PC-9 (cell line): Measurements from ENCODE around the gene TBC1D8. TPM values are rescaled to one million over a fixed set of nuclear protein-coding genes. Genes with fewer than 3 reads are reported as not detected.
A peak's percentile ranks its signal among the peaks of the same experiment; 100 is the strongest.

Experiments used
- BruUV-seq: library from RNA; stranded (reverse); fragments of 400-500 nt; replicated peaks from 2 replicates; lab custom pipeline; 2021; lab: Mats Ljungman, UMichigan
- CTCF ChIA-PET: fragments of 300-600 bp; sonication (Branson Sonifier 250); formaldehyde crosslinking; loops from one replicate; lab custom pipeline; 2022; ENCODE audit warnings: antibody characterized with exemption; lab: Charles Lee
- POLR2A ChIA-PET: fragments of 300-600 bp; sonication (Branson Sonifier 250); formaldehyde crosslinking; loops from one replicate; lab custom pipeline; 2022; ENCODE audit warnings: antibody characterized with exemption; ENCODE audit not compliant: unreplicated experiment; lab: Charles Lee
- DNase-seq, 2 experiments: peaks; one replicate each; pipeline versions ENCODE4 v3.0.0 to v3.0.0-alpha.2; 2015 to 2022; ENCODE audit warnings: mixed read lengths in 1 of 2
- H2AFZ ChIP-seq: fragments of 200-600 bp; sonication (generic); 2 replicates; pipeline ENCODE4 v1.8.1; 2017; ENCODE audit warnings: antibody characterized with exemption
- H3F3A ChIP-seq: fragments of 200-600 bp; sonication (generic); 2 replicates; pipeline ENCODE4 v1.8.1; 2017; ENCODE audit warnings: antibody characterized with exemption, mild to moderate bottlenecking, low read depth; ENCODE audit not compliant: insufficient read depth
- H3K27ac ChIP-seq: fragments of 200-600 bp; sonication (generic); 2 replicates; pipeline ENCODE4 v1.6.1; 2016; ENCODE audit warnings: mixed run types
- H3K27me3 ChIP-seq: fragments of 200-600 bp; sonication (generic); 2 replicates; pipeline ENCODE4 v1.6.1; 2016; ENCODE audit warnings: low read depth, mixed run types; ENCODE audit not compliant: insufficient read depth
- H3K36me3 ChIP-seq: fragments of 200-600 bp; sonication (generic); 2 replicates; pipeline ENCODE4 v1.6.1; 2016; ENCODE audit warnings: low read depth, mixed run types
- H3K4me1 ChIP-seq: fragments of 200-600 bp; sonication (generic); replicated peaks from 2 replicates; pipeline ENCODE4 v1.6.1; 2016; ENCODE audit warnings: mixed run types; ENCODE audit not compliant: insufficient read depth
- H3K4me2 ChIP-seq: fragments of 200-600 bp; sonication (generic); 2 replicates; pipeline ENCODE4 v1.6.1; 2017; ENCODE audit warnings: mixed run types
- H3K4me3 ChIP-seq: fragments of 200-600 bp; sonication (generic); 2 replicates; pipeline ENCODE4 v1.6.1; 2016; ENCODE audit warnings: mixed run types
- H3K79me2 ChIP-seq: fragments of 200-600 bp; sonication (generic); 2 replicates; pipeline ENCODE4 v1.6.1; 2017; ENCODE audit warnings: low read depth, mixed run types
- H3K9me2 ChIP-seq: fragments of 200-600 bp; sonication (generic); 2 replicates; pipeline ENCODE4 v1.8.1; 2017; ENCODE audit warnings: mild to moderate bottlenecking; ENCODE audit not compliant: insufficient read depth
- H3K9me3 ChIP-seq: fragments of 200-600 bp; sonication (generic); 2 replicates; pipeline ENCODE4 v1.8.1; 2016; ENCODE audit warnings: low read depth; ENCODE audit not compliant: insufficient read depth
- H4K20me1 ChIP-seq: fragments of 200-600 bp; sonication (generic); 2 replicates; pipeline ENCODE4 v1.8.1; 2017; ENCODE audit not compliant: insufficient read depth
- EZH2 ChIP-seq: fragments of 200-600 bp; sonication (generic); IDR thresholded peaks from 2 replicates; pipeline ENCODE4 v1.8.0; 2017; ENCODE audit warnings: antibody characterized with exemption, low read depth
- intact Hi-C: fragments of 100-400 bp; cut with micrococcal nuclease; formaldehyde crosslinking; loops from one replicate; pipeline ENCODE4 v1.10.0; 2022; ENCODE audit not compliant: unreplicated experiment
- total RNA-seq: library from RNA; stranded (reverse); gene quantifications from 2 replicates; pipeline ENCODE4 v1.2.3, GENCODE V29; 2021
- TF ChIP-seq, protein P1 (sequence below): fragments of 200-600 bp; sonication (generic); conservative IDR thresholded peaks from 2 replicates; pipeline ENCODE4 v1.6.1; 2017; ENCODE audit warnings: mixed run types, antibody characterized with exemption, mild to moderate bottlenecking, moderate library complexity

The TBC1D8 gene
- total RNA-seq, 1 experiment from 2014 or later, result 25.2 TPM

DNA sequence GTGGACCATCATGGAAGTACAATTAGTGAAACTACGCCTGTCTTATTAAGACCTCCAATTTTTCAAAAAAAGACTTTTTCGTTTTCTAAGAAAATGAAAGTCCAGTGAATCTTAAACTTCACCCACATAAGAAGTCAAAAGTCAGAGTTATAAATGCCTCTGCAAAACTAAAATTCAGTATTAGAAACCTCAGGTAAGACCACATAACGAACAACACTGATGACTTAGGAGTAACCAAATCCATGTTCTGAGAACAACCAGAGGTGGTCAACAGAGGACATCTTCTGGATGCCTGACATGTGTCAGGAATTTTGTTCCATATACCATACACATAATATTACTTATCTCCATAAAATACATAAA is 86.7 kb downstream of the TBC1D8 start:
- BruUV-seq, result no TSS peak
- no peaks in the 10 kb centered on the region for H3K9me3 ChIP-seq
- peaks cover 26% of the 10 kb centered on the region for H3F3A ChIP-seq
- no peaks in the 10 kb centered on the region; the same call in none of the 2 replicates for H4K20me1 ChIP-seq
- no peaks in the 10 kb centered on the region for H3K9me2 ChIP-seq
- H3K4me3 ChIP-seq, result no peak overlapping the region
- H2AFZ ChIP-seq, result no peak overlapping the region
- no peaks in the 10 kb centered on the region for H3K27me3 ChIP-seq
- H3K4me2 ChIP-seq, result no peak overlapping the region
- peaks cover 73% of the 10 kb centered on the region for H3K79me2 ChIP-seq
- DNase-seq, result no peak
- intact Hi-C loops, result loop anchor here (2.0 kb wide), 2 partner anchors 48 to 60 kb away; no protein-coding TSS in a partner anchor
- TF ChIP-seq EZH2, result no peak
- TF ChIP-seq, protein P1, sequence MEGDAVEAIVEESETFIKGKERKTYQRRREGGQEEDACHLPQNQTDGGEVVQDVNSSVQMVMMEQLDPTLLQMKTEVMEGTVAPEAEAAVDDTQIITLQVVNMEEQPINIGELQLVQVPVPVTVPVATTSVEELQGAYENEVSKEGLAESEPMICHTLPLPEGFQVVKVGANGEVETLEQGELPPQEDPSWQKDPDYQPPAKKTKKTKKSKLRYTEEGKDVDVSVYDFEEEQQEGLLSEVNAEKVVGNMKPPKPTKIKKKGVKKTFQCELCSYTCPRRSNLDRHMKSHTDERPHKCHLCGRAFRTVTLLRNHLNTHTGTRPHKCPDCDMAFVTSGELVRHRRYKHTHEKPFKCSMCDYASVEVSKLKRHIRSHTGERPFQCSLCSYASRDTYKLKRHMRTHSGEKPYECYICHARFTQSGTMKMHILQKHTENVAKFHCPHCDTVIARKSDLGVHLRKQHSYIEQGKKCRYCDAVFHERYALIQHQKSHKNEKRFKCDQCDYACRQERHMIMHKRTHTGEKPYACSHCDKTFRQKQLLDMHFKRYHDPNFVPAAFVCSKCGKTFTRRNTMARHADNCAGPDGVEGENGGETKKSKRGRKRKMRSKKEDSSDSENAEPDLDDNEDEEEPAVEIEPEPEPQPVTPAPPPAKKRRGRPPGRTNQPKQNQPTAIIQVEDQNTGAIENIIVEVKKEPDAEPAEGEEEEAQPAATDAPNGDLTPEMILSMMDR, result no peak
- H3K36me3 ChIP-seq, result no peaks in the 10 kb centered on the region; the same call in 1 of the 2 replicates
- H3K4me1 ChIP-seq, result peaks cover 18% of the 10 kb centered on the region
- POLR2A ChIA-PET, result no interaction called here
- H3K27ac ChIP-seq, result peak overlapping the region; percentile 66; the same call in 1 of the 2 replicates
- CTCF ChIA-PET, result no interaction called here

DNA sequence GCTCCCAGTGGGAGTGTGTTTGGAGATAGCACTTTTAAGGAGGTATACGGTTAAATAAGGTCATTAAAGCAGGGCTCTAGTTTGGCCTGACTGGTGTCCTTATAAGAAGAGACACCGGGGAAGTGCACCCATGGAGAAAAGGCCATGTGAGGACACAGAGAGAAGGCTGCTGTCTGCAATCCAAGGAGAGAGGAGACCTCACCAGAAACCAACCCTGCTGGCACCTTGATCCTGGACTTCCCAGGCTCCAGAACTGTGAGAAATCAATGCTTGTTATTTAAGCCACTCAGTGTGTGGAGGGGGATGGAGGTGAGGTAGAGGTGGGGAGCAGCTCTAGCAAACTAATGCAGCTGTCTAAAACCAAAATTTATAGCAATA is 87.1 kb downstream of the TBC1D8 start:
- TF ChIP-seq, protein P1, result no peak
- no peak for TF ChIP-seq EZH2
- Histone ChIP-seq H2AFZ (no peak overlapping the region), H3K27me3 (no peaks in the 10 kb centered on the region), H3K4me3 (no peak overlapping the region), H3K27ac (peak overlapping the region; percentile 66; the same call in 1 of the 2 replicates), H3K4me1 (peaks cover 18% of the 10 kb centered on the region), H3K79me2 (peaks cover 73% of the 10 kb centered on the region), H3F3A (peaks cover 29% of the 10 kb centered on the region), H3K9me2 (no peaks in the 10 kb centered on the region), H3K36me3 (peaks cover 3% of the 10 kb centered on the region; the same call in 1 of the 2 replicates), H4K20me1 (no peaks in the 10 kb centered on the region; the same call in none of the 2 replicates), H3K9me3 (no peaks in the 10 kb centered on the region), H3K4me2 (no peak overlapping the region)
- POLR2A ChIA-PET, result no interaction called here
- CTCF ChIA-PET, result no interaction called here
- no peak for DNase-seq
- intact Hi-C loops, result loop anchor here (2.0 kb wide), 2 partner anchors 49 to 61 kb away; no protein-coding TSS in a partner anchor
- no TSS peak for BruUV-seq

DNA sequence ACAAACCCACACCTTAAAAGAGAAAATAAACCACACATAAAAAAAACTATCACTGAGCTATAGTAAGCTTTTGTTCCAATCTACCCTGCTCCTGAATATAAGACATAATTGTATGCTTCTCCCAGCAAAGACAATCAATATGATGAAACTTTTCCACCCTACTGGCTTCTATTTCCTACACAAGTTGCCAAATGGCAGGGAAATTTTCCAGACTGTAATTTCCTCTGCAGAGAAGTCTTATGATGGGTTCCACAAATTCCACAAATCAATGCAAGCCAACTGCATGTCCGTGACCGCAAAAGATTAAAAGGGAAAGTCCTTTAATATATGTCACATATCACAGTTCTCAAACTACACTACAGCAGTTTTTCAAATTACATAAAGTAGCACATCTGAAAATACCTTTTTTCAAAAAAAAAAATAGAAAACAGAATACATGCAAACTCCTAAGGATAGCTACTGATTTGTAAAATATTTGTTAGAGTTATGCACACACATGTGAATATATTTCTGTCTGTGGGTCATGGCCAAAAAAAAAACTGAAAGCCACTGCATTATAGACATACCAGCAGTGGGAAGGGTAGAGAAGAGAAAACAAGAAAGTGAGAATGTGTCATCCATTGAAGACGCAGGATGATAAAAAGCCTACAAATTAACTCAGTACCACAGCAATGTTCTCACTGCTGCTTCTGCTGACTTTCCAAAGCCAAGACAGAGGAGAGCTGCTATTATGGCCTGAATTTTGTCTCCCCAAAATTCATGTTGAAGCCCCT is 87.6 kb downstream of the TBC1D8 start:
- Histone ChIP-seq H3K4me3 (no peak overlapping the region), H3K4me2 (no peak overlapping the region), H2AFZ (no peak overlapping the region), H3K36me3 (peaks cover 5% of the 10 kb centered on the region; the same call in 1 of the 2 replicates), H3K79me2 (peaks cover 73% of the 10 kb centered on the region), H3K27me3 (no peaks in the 10 kb centered on the region), H3F3A (peaks cover 30% of the 10 kb centered on the region), H3K4me1 (peaks cover 18% of the 10 kb centered on the region), H3K9me2 (no peaks in the 10 kb centered on the region), H4K20me1 (no peaks in the 10 kb centered on the region; the same call in none of the 2 replicates), H3K9me3 (no peaks in the 10 kb centered on the region), H3K27ac (0 out of 2 replicates have a peak overlapping the region, but pooled peaks have one; percentile 66)
- intact Hi-C loops, result loop anchor here (2.0 kb wide), 2 partner anchors 49 to 61 kb away; no protein-coding TSS in a partner anchor
- no peak for DNase-seq
- CTCF ChIA-PET, result interaction anchor here (0.6 to 0.7 kb wide), 4 partner anchors 18 to 1727 kb away, joined by 3 to 7 read pairs (median 4); no protein-coding TSS in a partner anchor
- POLR2A ChIA-PET, result no interaction called here
- BruUV-seq, result no TSS peak
- TF ChIP-seq, protein P1, result no peak
- no peak for TF ChIP-seq EZH2
